ENCODE results near the gene CX3CR1. TPM values are rescaled to one million over a fixed set of nuclear protein-coding genes. Genes with fewer than 3 reads are reported as not detected.

Gene CX3CR1
- total RNA-seq, 2 donors from 2014 or later = 0.57 to 0.66 TPM

DNA sequence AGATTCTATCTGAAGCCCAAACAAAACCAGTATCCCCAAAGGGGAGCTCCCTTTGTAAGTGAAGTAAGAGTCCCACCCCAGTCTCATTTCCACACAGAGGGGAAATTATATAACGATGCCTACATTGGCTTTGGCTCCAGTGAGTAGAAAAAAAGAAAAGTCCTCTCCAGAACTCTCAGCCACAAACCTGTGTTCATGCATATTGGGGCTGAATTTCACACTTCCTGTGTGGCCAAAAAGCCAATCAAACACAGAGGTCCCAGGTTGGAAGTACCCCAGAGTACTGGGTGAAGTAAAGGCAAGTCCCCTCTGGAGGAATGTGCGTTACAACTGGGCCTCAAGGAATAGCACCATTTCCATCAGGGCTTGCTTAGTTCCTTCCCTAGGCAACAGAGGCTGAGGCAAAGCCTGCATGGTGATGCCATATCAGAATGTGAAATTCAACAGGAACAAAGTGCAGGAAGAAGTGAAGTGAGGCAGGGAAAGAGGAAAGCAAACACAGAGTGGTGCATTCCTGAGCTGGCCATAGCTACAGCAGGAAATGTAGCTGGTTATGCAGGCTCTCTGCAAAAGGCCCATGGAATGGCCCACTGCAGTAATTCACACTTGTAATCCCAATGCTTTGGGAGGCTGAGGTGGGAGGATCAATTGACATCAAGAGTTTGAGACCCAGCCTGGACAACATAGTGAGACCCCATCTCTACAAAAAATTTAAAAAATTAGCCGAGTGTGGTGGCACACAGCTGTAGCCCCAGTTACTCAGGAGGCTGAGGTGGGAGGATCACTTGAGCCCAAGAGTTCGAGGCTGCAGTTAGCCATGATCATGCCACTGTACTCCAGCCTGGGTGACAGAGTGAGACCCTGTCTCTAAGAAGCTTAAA, 16.6 kb upstream of the CX3CR1 start:
- Histone ChIP-seq H3K9me3 (no peaks in the 10 kb centered on the region), H3K27me3 (no peaks in the 10 kb centered on the region), H3K4me1 (no peaks in the 10 kb centered on the region), H3K36me3 (no peaks in the 10 kb centered on the region), H3K4me3 (no peak overlapping the region), H3K27ac (no peak overlapping the region), H3K9ac (ENCODE audit: low read depth in 2 of 2, low read length in 2 of 2) (no peak overlapping the region)
- TF ChIP-seq, protein P1, sequence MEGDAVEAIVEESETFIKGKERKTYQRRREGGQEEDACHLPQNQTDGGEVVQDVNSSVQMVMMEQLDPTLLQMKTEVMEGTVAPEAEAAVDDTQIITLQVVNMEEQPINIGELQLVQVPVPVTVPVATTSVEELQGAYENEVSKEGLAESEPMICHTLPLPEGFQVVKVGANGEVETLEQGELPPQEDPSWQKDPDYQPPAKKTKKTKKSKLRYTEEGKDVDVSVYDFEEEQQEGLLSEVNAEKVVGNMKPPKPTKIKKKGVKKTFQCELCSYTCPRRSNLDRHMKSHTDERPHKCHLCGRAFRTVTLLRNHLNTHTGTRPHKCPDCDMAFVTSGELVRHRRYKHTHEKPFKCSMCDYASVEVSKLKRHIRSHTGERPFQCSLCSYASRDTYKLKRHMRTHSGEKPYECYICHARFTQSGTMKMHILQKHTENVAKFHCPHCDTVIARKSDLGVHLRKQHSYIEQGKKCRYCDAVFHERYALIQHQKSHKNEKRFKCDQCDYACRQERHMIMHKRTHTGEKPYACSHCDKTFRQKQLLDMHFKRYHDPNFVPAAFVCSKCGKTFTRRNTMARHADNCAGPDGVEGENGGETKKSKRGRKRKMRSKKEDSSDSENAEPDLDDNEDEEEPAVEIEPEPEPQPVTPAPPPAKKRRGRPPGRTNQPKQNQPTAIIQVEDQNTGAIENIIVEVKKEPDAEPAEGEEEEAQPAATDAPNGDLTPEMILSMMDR (IDR thresholded peaks at IDR 0.05) = no peak
- no peak for DNase-seq
- intact Hi-C loops (cut with DNase I) = no loop called here

DNA sequence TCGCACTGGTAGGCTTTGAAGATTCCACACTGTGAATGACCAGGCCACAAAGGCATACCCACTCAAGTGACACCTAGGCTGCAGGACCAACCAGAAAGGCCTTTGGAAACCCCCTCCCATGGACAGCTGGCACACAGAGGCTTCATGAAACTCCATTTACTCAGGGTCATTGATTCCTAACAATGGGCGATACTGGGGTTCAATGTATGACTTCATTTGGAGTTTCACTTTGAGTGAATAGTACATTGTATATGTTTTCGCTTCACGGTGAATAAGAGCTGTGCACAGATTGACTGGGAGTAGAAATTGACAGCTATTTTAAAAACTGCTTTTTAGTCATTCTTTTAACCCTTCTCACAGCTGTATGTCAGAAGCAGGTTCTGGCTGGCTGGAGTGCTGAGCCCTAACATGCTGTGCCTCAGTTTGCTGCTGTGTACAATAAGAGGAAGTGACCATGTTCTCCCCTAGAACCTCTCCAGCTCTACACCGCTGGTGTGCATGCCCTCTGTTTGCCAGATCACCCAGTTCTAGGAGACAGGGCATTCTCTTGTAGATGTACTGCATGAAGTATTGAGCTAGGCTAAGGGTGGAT, 15.4 kb upstream of the CX3CR1 start:
- intact Hi-C loops (cut with DNase I) = no loop called here
- H3K9me3 ChIP-seq = no peaks in the 10 kb centered on the region
- H3K4me1 ChIP-seq = no peaks in the 10 kb centered on the region
- TF ChIP-seq, protein P1 (IDR thresholded peaks at IDR 0.05) = no peak
- no peak overlapping the region for H3K27ac ChIP-seq
- H3K27me3 ChIP-seq = no peaks in the 10 kb centered on the region
- H3K36me3 ChIP-seq = no peaks in the 10 kb centered on the region
- H3K9ac ChIP-seq (ENCODE audit: low read depth in 2 of 2, low read length in 2 of 2) = no peak overlapping the region
- no peak for DNase-seq
- no peak overlapping the region for H3K4me3 ChIP-seq

DNA sequence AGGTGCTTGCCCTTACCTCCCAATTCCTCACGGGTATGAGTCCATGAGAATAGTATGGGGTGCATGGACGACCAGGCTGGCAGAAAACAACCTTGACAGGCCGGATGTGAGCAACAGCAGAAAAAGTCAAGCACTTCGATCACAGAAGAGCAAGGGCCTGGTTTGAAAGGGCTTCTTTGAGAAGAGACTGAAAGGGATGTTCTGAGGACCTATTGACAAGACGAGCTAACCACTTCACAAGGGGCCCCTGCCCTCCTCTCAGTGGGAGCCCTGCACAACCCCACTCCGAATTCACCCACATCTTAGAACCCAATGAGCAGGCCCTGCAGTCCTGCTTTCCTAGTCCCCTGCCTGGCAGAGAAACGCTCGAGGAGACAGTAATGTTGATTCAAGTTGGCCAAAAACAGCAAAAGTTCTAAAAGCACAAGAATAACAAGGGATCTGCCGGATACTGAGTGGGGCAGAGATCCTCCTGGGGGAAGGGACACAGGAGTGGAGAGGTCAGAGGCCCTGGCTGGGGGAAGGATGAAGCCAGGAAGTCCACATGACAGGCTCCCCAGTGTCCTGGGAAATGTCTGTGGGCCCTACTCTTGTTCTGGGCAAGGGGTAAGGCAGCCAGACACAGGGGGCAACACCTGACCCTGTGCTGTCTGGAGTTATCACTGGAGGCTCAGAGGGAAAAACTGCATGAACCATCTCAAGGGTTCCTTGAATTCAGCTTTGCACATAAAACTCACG, 14.8 kb upstream of the CX3CR1 start:
- Histone ChIP-seq H3K27me3 (no peaks in the 10 kb centered on the region), H3K36me3 (no peaks in the 10 kb centered on the region), H3K27ac (no peak overlapping the region), H3K4me3 (no peak overlapping the region), H3K9ac (ENCODE audit: low read depth in 2 of 2, low read length in 2 of 2) (no peak overlapping the region), H3K4me1 (no peaks in the 10 kb centered on the region), H3K9me3 (no peaks in the 10 kb centered on the region)
- intact Hi-C loops (cut with DNase I) = loop anchor here (5.0 kb wide), 1 partner anchor 192 kb away; no protein-coding TSS in a partner anchor
- TF ChIP-seq, protein P1 (IDR thresholded peaks at IDR 0.05) = no peak
- DNase-seq = no peak

DNA sequence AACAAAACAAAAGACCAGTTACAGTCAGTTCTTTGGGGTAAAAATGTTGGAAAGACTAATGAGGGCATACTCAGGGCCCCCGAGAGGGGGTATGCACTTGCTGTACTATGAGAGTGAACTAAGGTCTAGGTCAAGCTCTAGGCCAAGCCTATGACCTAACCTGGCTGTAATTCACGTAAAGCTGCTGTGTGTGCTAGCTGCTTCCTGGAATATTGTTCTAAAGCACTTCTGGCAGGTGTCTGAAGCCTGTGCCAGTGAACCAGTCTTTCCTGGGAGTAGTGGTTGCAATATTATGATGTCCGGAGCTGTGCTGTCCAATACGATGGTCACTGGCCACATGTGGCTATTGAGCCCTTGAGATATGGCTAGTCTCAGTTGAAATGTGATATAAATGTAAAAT, 13.1 kb upstream of the CX3CR1 start:
- Histone ChIP-seq H3K36me3 (no peaks in the 10 kb centered on the region), H3K9ac (ENCODE audit: low read depth in 2 of 2, low read length in 2 of 2) (no peak overlapping the region), H3K9me3 (no peaks in the 10 kb centered on the region), H3K27me3 (no peaks in the 10 kb centered on the region), H3K27ac (no peak overlapping the region), H3K4me1 (no peaks in the 10 kb centered on the region), H3K4me3 (no peak overlapping the region)
- TF ChIP-seq, protein P1 (IDR thresholded peaks at IDR 0.05) = no peak
- DNase-seq = no peak
- intact Hi-C loops (cut with DNase I) = loop anchor here (2.0 to 5.0 kb wide), 2 partner anchors 84 to 191 kb away; no protein-coding TSS in a partner anchor

DNA sequence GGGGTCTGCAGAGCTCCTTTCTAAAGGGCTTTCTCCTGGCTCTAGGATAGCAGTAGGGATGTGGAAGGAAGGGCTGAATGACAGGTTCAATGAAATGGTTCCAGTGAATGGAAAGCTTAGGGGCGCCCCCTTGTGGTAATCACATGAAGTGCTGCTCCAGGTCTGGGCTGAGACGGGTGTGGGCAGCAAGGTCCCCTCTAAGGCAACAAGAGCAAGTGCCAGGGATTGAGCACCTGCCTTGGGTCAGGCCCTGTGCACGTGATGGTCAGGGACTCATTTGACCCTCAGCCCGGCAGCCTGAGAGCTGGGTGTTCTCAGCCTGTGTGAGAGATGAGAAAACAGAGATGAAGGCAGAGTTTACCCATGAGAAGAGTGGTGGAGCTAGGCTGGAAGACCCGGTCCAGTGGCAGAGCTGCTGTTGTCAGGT, 12.1 kb upstream of the CX3CR1 start:
- TF ChIP-seq, protein P1 (IDR thresholded peaks at IDR 0.05) = peak; percentile 98
- Histone ChIP-seq H3K36me3 (no peaks in the 10 kb centered on the region), H3K4me3 (no peak overlapping the region), H3K27me3 (no peaks in the 10 kb centered on the region), H3K9ac (ENCODE audit: low read depth in 2 of 2, low read length in 2 of 2) (no peak overlapping the region), H3K9me3 (no peaks in the 10 kb centered on the region), H3K27ac (no peak overlapping the region), H3K4me1 (no peaks in the 10 kb centered on the region)
- intact Hi-C loops (cut with DNase I) = loop anchor here (2.0 to 5.0 kb wide), 2 partner anchors 85 to 190 kb away; no protein-coding TSS in a partner anchor
- DNase-seq = peak; percentile 85

Data from colonic mucosa (tissue), 4 donors.